ENCODE measurements around the gene NMU.
"Not testable (repeated sequence)": the region's sequence is repeated elsewhere in the genome, so short reads cannot be mapped to it uniquely, and the experiment has no call there.

DNA sequence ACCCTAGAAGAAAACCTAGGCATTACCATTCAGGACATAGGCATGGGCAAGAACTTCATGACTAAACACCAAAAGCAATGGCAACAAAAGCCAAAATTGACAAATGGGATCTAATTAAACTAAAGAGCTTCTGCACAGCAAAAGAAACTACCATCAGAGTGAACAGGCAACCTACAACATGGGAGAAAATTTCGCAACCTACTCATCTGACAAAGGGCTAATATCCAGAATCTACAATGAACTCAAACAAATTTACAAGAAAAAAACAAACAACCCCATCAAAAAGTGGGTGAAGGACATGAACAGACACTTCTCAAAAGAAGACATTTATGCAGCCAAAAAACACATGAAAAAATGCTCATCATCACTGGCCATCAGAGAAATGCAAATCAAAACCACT lies 12.0 kb downstream of the NMU start:
- TF ChIP-seq CTCF (conservative IDR thresholded peaks at IDR 0.05; ENCODE audit: low read depth in 2 of 2); EZH2phosphoT487 (IDR thresholded peaks at IDR 0.05; ENCODE audit: unreplicated experiment); POLR2AphosphoS5 (IDR thresholded peaks at IDR 0.05; ENCODE audit: low read depth); EZH2 (IDR thresholded peaks at IDR 0.05; ENCODE audit: low read depth, unreplicated experiment); CREB1 (CRISPR knock-in tag; IDR thresholded peaks at IDR 0.05; ENCODE audit: low read depth); REST (IDR thresholded peaks at IDR 0.05; ENCODE audit: unreplicated experiment); ZNF331 (CRISPR knock-in tag; IDR thresholded peaks at IDR 0.05; ENCODE audit: low read depth); JUNB (IDR thresholded peaks at IDR 0.05; ENCODE audit: unreplicated experiment): not testable (repeated sequence)

Data from GM23338 (cell line).